ENCODE results near the gene SACM1L. TPM values are rescaled to one million over a fixed set of nuclear protein-coding genes. Genes with fewer than 3 reads are reported as not detected.

Gene SACM1L
- total RNA-seq, 1 experiment from 2014 or later = 79.6 TPM

- TF ChIP-seq E2F1 (CRISPR knock-in tag; IDR thresholded peaks at IDR 0.05) = no peak
- TF ChIP-seq FOXP1 (CRISPR knock-in tag; IDR thresholded peaks at IDR 0.05; ENCODE audit: borderline replicate concordance) = no peak
Observed at GRCh38 chr3:45741742-45742460, 52.7 kb downstream of the SACM1L start (continued).

- ChIA-PET POLR2A (no interaction called here), CTCF (no interaction called here)
- Mint-ChIP-seq H3K4me1 (peaks cover 46% of the 10 kb centered on the region), H3K27ac (peak overlapping the region; percentile 84), H3K9me3 (no peaks in the 10 kb centered on the region), H3K27me3 (ENCODE audit: low read depth) (no peaks in the 10 kb centered on the region), H3K36me3 (peaks cover 63% of the 10 kb centered on the region), H3K4me3 (no peak overlapping the region)
- DNase-seq (ENCODE audit: low spot score) (no peak), ATAC-seq (no peak)
- TF ChIP-seq ZBTB43 (CRISPR knock-in tag; IDR thresholded peaks at IDR 0.05) (no peak), ZNF121 (CRISPR knock-in tag; IDR thresholded peaks at IDR 0.05) (peak; percentile 88)
Observed at GRCh38 chr3:45742461-45743089, 53.4 kb downstream of the SACM1L start.

GRCh38 chr3:45746165-45746776, 57.1 kb downstream of the SACM1L start:
- H3K27ac Mint-ChIP-seq = no peak overlapping the region
- TF ChIP-seq PREB (CRISPR knock-in tag; IDR thresholded peaks at IDR 0.05; ENCODE audit: borderline replicate concordance) (no peak), ZNF281 (CRISPR knock-in tag; IDR thresholded peaks at IDR 0.05) (no peak)
- DNase-seq (ENCODE audit: low spot score) (no peak), ATAC-seq (no peak)
- H3K9me3 Mint-ChIP-seq = no peaks in the 10 kb centered on the region
- POLR2A ChIA-PET = no interaction called here
- CTCF ChIA-PET = interaction anchor here (1.6 kb wide), 1 partner anchor 86 kb away, joined by 5 read pairs; no protein-coding TSS in a partner anchor
- no peak overlapping the region for H3K4me3 Mint-ChIP-seq
- H3K4me1 Mint-ChIP-seq = peaks cover 21% of the 10 kb centered on the region
- H3K36me3 Mint-ChIP-seq = peaks cover 33% of the 10 kb centered on the region
- no peaks in the 10 kb centered on the region for H3K27me3 Mint-ChIP-seq (ENCODE audit: low read depth)

GRCh38 chr3:45746777-45747622, 57.8 kb downstream of the SACM1L start:
- Mint-ChIP-seq H3K4me3 (no peak overlapping the region), H3K9me3 (no peaks in the 10 kb centered on the region), H3K27ac (peak overlapping the region; percentile 79), H3K36me3 (peaks cover 32% of the 10 kb centered on the region), H3K4me1 (peaks cover 14% of the 10 kb centered on the region), H3K27me3 (ENCODE audit: low read depth) (no peaks in the 10 kb centered on the region)
- CTCF ChIA-PET = interaction anchor here (1.1 to 1.6 kb wide), 3 partner anchors 85 to 91 kb away, joined by 4 to 6 read pairs (median 5); no protein-coding TSS in a partner anchor
- DNase-seq (ENCODE audit: low spot score) = no peak
- ATAC-seq = no peak; the same call in 1 of the 2 replicates
- POLR2A ChIA-PET = no interaction called here
- no peak for TF ChIP-seq ZBTB43 (CRISPR knock-in tag; IDR thresholded peaks at IDR 0.05)
- no peak for TF ChIP-seq ZNF396 (CRISPR knock-in tag; IDR thresholded peaks at IDR 0.05; ENCODE audit: borderline replicate concordance)
- TF ChIP-seq SP1 (CRISPR knock-in tag; conservative IDR thresholded peaks at IDR 0.05) = no peak
- TF ChIP-seq RELA (CRISPR knock-in tag; IDR thresholded peaks at IDR 0.05; ENCODE audit: borderline replicate concordance) = no peak
- TF ChIP-seq TEAD4 (CRISPR knock-in tag; IDR thresholded peaks at IDR 0.05) = no peak
- no peak for TF ChIP-seq ELF4 (CRISPR knock-in tag; IDR thresholded peaks at IDR 0.05; ENCODE audit: low read depth)
- no peak for TF ChIP-seq NFYB (CRISPR knock-in tag; conservative IDR thresholded peaks at IDR 0.05; ENCODE audit: low read depth)
- TF ChIP-seq ERG (CRISPR knock-in tag; IDR thresholded peaks at IDR 0.05) = no peak
- no peak for TF ChIP-seq ZNF232 (CRISPR knock-in tag; IDR thresholded peaks at IDR 0.05)
- TF ChIP-seq FOXP1 (CRISPR knock-in tag; IDR thresholded peaks at IDR 0.05; ENCODE audit: borderline replicate concordance) = no peak
- TF ChIP-seq USF1 (CRISPR knock-in tag; IDR thresholded peaks at IDR 0.05) = no peak
